NB4 (cell line): ENCODE measurements around the gene ITGB3.

Experiments
- DNase-seq: peaks from one replicate; pipeline ENCODE4 v3.0.0; 2010; ENCODE audit warnings: low read depth
- H3K4me3 ChIP-seq: one replicate; pipeline ENCODE4 v1.5.1; 2011; ENCODE audit warnings: mild to moderate bottlenecking, low read depth, low read length, moderate library complexity
- MAX ChIP-seq: IDR thresholded peaks from 2 replicates; pipeline ENCODE4 v1.6.1; 2011; ENCODE audit warnings: low read depth, low read length
- MYC ChIP-seq: IDR thresholded peaks from 2 replicates; pipeline ENCODE4 v1.6.1; 2011; ENCODE audit warnings: low read depth, low read length
- POLR2A ChIP-seq: IDR thresholded peaks from 2 replicates; pipeline ENCODE4 v1.6.1; 2011; ENCODE audit warnings: mild to moderate bottlenecking; ENCODE audit not compliant: insufficient read length; ENCODE audit errors: extremely low read depth
- TF ChIP-seq, protein P1 (sequence below): IDR thresholded peaks from one replicate; pipeline ENCODE4 v1.5.1; 2012; ENCODE audit warnings: low read depth, low read length

The ITGB3 gene

DNA sequence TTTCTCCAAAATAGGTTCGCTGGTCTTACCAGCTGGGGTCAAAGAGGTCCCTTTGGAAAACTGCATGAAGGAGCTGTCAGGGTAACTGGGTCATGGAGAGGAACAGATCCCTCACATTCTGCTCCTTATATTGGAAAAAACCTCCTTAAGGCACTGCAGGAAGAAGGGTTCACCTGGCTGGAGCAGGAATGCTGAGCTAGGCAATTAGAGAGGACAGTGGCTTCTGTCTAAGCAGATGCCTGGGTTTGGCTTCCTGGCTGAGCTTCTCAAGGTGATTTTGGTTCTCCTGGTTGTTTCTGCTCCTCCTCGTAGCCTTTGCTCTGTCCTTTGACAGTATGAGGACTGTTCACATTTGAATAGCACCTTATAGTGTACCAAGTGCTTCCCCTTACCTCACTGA lies 19.6 kb downstream of the ITGB3 start:
- no peak overlapping the region for H3K4me3 ChIP-seq
- DNase-seq = no peak
- TF ChIP-seq POLR2A (no peak), MAX (no peak), MYC (no peak)
- TF ChIP-seq, protein P1, sequence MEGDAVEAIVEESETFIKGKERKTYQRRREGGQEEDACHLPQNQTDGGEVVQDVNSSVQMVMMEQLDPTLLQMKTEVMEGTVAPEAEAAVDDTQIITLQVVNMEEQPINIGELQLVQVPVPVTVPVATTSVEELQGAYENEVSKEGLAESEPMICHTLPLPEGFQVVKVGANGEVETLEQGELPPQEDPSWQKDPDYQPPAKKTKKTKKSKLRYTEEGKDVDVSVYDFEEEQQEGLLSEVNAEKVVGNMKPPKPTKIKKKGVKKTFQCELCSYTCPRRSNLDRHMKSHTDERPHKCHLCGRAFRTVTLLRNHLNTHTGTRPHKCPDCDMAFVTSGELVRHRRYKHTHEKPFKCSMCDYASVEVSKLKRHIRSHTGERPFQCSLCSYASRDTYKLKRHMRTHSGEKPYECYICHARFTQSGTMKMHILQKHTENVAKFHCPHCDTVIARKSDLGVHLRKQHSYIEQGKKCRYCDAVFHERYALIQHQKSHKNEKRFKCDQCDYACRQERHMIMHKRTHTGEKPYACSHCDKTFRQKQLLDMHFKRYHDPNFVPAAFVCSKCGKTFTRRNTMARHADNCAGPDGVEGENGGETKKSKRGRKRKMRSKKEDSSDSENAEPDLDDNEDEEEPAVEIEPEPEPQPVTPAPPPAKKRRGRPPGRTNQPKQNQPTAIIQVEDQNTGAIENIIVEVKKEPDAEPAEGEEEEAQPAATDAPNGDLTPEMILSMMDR = no peak

GRCh38 chr17:47274319-47275069 lies 20.9 kb downstream of the ITGB3 start:
- TF ChIP-seq, protein P1 = no peak
- TF ChIP-seq MAX (no peak), POLR2A (no peak), MYC (no peak)
- no peak for DNase-seq
- no peak overlapping the region for H3K4me3 ChIP-seq

- H3K4me3 ChIP-seq = no peak overlapping the region
- no peak for TF ChIP-seq MYC
- TF ChIP-seq MAX = no peak
- no peak for TF ChIP-seq POLR2A
- TF ChIP-seq, protein P1 = no peak
- no peak for DNase-seq
Measured at GRCh38 chr17:47275245-47275984, 21.8 kb downstream of the ITGB3 start.

- no peak overlapping the region for H3K4me3 ChIP-seq
- TF ChIP-seq POLR2A (no peak), MYC (no peak), MAX (no peak)
- TF ChIP-seq, protein P1 = no peak
- DNase-seq = no peak
Measured at GRCh38 chr17:47276444-47276843, 22.8 kb downstream of the ITGB3 start.

- H3K4me3 ChIP-seq = no peak overlapping the region
- DNase-seq = no peak
- TF ChIP-seq MAX = no peak
- TF ChIP-seq POLR2A = no peak
- no peak for TF ChIP-seq MYC
- TF ChIP-seq, protein P1 = no peak
Measured at GRCh38 chr17:47276868-47277267, 23.2 kb downstream of the ITGB3 start.
